HG02798 (cell line): ENCODE data around the gene MAGEE1.

Experiments used
- ATAC-seq: cut with Tn5 transposase; IDR thresholded peaks from one replicate; pipeline ENCODE4 v1.9.1; 2021; ENCODE audit warnings: mild to moderate bottlenecking; ENCODE audit not compliant: unreplicated experiment, poor library complexity

The MAGEE1 gene, protein sequence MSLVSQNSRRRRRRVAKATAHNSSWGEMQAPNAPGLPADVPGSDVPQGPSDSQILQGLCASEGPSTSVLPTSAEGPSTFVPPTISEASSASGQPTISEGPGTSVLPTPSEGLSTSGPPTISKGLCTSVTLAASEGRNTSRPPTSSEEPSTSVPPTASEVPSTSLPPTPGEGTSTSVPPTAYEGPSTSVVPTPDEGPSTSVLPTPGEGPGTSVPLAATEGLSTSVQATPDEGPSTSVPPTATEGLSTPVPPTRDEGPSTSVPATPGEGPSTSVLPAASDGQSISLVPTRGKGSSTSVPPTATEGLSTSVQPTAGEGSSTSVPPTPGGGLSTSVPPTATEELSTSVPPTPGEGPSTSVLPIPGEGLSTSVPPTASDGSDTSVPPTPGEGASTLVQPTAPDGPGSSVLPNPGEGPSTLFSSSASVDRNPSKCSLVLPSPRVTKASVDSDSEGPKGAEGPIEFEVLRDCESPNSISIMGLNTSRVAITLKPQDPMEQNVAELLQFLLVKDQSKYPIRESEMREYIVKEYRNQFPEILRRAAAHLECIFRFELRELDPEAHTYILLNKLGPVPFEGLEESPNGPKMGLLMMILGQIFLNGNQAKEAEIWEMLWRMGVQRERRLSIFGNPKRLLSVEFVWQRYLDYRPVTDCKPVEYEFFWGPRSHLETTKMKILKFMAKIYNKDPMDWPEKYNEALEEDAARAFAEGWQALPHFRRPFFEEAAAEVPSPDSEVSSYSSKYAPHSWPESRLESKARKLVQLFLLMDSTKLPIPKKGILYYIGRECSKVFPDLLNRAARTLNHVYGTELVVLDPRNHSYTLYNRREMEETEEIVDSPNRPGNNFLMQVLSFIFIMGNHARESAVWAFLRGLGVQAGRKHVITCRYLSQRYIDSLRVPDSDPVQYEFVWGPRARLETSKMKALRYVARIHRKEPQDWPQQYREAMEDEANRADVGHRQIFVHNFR

DNA sequence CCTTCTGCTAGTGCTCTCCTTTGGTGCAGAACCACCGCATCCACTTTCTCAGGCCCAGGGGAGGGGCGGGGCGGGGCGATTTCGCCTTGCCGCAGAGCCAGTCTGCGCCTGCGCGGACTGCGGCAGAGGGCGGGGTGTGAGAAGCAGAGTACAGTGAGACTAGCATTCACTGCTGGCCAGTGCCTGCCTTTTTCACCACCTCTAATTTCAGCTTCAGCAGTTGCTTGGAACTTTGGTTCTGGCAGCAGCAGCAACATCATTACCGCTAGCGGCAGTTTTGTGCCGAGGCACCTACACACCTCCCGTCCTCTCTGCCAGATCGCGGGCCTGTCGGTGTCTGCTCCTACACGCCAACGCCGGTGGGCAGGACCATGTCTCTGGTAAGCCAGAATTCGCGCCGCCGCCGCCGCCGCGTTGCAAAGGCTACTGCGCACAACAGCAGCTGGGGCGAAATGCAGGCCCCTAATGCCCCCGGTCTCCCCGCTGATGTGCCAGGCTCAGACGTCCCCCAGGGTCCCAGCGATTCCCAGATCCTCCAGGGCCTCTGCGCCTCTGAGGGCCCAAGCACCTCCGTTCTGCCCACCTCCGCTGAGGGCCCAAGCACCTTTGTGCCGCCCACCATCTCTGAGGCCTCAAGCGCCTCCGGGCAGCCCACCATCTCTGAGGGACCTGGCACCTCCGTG is at the start of gene MAGEE1:
MAGEE1 (plus strand) TSS at position 151 of the 683 bp plus-strand sequence; CDS start at position 372, 221 bp downstream.
- ATAC-seq, result peak; percentile 94

DNA sequence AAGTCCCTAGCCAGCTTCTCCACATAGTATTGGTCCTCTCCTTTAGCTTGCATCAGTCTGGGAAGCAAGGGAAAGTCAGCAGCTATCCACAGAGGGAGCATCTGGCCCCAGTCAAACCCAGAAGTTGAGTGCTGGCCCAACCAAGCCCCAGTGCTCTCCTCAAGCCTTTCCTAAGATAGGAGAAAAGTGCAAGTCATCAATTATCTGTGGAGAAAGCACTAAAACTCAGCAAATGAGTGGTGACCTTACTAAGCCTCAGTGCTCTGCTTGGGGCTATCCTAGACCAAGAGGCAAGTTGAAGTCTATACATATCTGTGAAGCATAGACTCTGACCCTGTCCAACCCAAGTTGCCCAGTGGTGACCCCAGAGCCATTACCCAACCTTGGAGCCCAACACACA is 28.5 kb upstream of the MAGEE1 start:
- ATAC-seq, result no peak

DNA sequence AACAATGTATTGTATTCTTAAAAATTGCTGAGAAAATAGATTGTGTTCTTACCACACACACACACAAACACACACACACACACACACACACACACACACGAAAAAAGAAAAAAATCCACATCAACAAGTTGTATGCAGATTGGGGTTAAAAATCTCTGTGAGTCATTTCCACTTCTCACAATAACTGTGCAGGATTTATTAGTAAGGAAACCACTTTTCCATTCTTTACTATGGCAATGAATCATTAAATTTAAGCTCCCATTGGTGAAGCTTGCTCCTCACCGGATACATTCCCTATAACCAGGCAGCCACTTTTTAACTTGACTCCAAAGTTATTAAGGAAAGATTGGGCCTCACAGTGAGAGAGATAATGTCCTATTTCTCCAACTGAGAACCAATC is 19.7 kb upstream of the MAGEE1 start:
- ATAC-seq, result no peak

DNA sequence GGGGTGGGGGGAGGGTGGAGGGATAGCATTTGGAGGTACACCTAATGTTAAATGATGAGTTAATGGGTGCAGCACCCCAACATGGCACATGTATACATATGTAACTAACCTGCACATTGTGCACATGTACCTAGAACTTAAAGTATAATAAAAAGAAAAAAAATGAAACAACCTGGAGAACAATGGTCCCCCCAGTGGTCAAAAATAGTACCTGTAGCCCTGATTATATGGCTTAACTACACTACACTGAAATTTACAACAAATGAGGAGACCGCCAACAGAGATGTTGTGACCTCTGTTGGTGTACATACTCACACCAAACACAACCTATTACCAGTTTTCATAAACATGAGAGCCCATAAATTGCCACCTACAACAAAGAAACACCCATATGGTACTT is 7.3 kb upstream of the MAGEE1 start:
- no peak for ATAC-seq

DNA sequence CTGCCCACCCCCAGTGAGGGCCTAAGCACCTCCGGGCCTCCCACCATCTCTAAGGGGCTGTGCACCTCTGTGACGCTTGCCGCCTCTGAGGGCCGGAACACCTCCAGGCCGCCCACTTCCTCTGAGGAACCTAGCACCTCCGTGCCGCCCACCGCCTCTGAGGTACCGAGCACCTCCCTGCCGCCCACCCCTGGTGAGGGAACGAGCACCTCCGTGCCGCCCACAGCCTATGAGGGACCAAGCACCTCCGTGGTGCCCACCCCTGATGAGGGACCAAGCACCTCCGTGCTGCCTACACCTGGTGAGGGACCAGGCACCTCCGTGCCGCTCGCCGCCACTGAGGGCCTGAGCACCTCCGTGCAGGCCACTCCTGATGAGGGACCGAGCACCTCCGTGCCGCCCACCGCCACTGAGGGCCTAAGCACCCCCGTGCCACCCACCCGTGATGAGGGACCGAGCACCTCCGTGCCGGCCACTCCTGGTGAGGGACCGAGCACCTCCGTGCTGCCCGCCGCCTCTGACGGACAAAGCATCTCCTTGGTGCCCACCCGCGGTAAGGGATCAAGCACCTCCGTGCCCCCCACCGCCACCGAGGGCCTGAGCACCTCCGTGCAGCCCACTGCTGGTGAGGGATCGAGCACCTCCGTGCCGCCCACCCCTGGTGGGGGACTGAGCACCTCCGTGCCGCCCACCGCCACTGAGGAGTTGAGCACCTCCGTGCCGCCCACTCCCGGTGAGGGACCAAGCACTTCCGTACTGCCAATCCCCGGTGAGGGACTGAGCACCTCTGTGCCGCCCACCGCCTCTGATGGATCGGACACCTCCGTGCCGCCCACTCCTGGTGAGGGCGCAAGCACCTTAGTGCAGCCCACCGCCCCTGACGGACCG is 977 bp downstream of the MAGEE1 start:
- ATAC-seq, result peak; percentile 36

DNA sequence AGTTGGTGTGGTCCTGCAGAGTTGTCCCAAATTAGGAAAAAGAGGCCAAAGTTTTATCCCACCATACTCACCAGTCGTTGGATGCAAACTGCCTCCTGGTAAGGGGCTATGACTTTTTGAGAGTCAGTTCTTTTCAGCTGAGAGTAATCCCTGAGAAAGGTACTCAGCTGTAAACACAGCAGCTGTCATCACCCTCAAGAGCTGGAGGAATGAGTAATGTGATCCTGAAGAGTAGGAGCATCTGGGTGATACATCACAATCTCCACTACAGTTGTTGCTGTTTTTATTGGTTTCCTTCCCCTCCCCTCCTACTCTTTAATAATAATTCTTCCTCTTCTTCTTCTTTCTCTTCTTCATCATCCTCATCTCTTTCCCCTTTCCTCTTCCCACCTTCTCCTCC is 5.7 kb downstream of the MAGEE1 start:
- no peak for ATAC-seq

DNA sequence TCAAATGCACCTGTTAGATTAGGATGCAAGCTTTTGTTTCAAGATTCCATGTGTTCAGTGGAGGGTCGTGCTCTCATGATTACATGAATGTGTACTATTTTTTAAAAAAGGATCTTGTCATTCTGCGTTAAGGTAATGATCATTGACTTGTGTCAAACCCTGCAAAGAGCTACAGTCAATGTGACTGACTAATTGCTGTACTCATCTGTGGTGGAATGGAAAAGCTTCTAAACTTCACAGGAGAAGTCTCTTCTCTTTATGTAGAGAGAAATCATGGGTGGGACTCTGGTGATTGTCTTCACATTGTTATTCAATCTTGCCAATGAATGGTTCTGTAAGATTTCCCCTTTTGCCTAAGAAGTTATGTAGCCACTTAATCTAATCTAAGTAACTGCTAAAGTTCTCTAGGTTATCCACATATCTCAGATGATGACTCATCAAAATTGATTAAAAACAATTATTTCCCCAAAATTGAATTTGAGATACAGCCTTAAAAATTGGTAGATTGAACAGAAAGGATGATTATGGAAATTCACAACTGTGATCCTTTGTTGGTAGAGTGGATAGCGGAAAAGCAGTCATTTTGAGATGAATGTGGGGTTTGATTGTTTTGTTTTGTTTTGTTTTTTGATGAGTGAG is 6.7 kb downstream of the MAGEE1 start:
- ATAC-seq, result no peak

DNA sequence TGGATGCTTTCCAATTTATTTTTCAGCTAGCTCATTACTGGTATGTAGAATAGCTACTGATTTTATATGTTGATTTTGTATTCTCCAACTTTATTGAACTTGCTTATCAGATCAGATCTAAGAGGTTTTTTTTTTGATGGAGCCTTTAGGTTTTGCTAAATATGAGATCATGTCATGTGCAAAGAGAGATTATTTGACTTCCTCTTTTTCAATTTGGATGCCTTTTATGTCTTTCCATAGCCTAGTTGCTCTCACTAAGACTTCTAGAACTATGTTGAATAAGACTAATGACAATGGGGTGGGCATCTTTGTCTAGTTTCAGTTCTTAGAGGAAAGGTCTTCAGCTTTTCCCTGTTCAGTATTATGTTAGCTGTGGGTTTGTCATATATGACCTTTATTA is 11.7 kb downstream of the MAGEE1 start:
- no peak for ATAC-seq

DNA sequence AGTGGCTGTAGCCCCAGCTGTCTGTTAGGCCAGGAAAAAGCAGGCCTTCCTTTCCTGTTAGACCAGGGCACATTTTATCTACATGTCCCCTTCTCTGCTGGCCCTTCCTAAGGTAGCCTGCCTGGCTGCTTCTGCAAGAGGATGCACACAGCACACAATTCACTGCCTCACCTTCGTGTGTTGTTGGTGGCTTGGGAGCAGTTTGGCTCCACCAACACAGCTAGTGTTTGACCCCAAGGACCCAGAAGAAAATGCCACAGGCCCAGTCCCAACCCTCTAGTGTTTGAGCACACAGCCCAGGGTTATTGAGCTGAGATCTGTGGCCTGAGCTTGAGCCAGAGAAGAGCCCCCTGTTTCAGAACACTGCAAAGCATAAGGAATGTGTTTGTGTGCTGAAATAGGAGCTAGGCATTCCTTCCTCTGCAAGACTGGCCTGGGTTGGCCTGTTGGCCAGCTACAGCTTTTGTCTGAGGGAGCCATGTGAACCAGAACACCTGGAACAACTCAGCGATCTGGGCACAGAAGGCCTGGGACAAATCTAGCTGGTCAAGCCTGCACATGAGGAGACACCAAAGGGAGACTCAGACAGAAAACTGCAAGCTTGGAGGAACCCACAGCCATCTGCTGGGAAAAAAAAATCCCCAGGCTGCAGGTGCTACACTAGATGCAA is 26.4 kb downstream of the MAGEE1 start:
- ATAC-seq, result no peak

DNA sequence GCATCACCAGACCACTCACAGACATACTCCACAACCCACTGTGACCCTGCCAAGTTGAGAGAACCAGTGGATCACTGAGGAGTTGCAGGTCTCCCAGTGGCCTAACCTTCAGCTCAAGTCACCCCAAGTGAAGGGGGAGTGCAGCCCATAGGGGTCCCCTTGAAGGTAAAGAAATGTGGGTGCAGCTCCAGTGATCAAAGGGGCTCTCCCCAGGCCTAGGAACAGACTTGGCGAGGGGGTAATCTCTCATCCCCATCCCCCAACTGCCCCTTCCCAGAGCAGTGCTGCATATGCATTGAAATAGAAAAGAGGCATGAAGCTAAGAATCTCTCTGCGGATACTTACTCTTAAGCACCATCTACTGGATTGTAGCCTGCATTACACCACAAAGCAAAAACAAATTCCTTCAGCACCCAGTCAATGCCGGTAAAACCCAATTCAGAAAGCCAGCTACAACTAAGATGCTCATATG is 27.0 kb downstream of the MAGEE1 start:
- ATAC-seq, result peak; percentile 69

DNA sequence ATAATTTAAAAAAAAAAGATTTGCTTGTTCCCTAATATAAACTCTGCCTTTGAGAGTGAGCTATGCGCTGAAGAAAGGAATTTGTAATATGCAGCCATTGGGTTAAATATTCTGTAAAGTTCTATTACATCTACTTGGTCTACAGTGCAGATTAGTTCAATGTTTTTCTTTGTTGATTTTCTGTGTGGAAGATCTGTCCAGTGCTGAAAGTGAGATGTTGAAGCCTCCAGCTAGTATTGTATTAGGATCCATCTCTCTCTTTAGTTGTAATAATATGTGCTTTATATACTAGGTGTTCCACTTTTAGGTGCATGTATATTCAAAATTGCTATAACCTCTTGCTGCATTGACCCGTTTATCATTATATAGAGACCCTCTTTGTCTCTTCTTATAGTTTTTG is 49.8 kb downstream of the MAGEE1 start:
- ATAC-seq, result no peak
